HG02870 (cell line): ENCODE results near the gene SV2B.

Source experiments
- ATAC-seq: cut with Tn5 transposase; IDR thresholded peaks from one replicate; pipeline ENCODE4 v1.9.1; 2021; ENCODE audit warnings: mild to moderate bottlenecking, moderate library complexity; ENCODE audit not compliant: unreplicated experiment

SV2B gene

DNA sequence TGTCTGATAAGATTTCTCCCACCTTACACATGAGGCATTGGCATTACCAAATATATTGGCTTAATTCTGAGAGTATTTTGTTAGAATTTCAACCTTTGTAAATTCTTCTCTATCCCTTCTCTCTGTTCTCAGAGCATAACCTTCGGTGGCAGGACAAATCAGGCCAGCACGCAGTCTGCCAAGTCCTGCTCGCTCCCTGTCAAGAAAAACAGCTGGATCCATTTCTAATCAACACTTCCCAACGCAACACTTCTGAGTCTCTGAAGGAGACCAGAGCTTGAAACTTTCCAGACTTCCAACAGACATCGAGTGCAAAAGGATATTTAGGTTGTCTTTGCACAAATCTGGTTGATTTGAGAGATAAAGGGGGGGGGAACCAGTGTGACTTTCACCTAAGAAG, 125.7 kb downstream of the SV2B start:
- no peak for ATAC-seq

DNA sequence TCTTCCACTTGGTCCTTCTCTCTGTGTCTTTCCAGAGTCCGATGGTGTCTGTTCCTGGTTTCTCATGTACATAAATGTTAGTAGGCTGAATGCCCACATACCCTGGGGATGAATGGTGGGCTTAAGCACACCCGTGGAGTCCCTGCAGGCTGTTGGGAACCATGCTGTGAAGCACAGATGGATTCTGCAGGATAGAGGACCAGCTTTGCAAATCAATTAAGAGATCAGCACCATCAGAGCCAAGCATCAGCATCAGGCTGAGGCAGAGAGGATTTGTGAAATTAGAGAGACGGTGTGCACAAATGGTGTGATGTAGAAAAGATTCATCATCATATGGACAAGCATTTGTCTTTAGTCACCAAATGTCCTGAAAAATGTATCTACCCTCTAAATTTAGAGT, 127.1 kb downstream of the SV2B start:
- ATAC-seq = no peak

DNA sequence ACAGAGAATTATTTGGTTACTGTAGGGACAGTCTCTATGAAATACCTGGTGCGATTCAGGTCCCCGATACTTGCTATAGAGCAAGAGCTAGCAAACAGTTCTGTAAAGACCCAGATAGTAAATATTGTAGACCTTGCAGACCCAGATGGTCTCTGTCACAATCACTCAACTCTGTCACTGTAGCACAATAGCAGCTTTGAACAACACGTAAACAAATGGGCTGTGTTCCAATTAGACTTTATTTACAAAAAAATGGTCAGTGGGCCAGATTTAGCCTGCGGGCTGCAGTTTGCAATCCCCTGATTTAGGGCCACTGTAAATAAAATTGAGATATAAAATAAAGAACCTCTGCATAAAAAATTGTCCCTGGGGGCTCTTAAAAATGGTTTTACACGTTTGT, 127.7 kb downstream of the SV2B start:
- no peak for ATAC-seq

DNA sequence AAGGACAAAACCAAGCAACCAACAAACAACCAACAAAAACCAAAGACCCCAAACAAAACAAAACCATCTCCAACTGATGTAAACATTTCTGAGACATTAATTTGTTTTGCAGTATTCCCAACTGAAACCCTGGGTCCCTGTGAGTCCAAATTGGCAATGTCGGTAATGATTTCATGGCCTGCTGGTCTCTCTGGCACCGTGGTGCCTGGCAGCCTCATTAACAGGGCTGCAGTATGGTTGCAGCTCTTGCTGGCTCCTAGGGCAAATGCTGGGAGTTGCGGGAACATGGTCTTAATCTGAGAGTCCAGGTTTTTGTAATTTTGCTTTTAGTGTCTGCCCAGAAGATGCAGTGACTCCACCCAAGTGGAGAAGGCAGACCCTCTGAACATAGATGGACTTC, 128.3 kb downstream of the SV2B start:
- no peak for ATAC-seq

DNA sequence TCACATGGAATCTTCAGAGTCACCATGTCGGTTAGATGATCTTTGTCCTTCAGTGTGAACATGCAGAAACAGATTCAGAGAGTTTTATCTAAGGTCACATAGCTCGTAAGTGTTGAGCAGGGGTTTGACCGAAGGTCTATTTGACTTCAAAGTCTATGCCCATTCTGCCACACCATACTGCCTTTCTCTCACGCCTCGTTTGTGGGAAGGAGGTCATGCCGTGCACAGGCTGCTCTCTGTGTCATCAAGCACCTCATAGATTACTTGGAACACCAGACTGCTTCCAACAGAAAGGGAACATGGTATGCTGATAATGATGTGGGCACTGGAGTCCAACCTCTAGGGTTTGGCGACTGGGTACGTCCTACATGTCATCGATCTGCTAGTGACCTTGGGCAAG, 128.8 kb downstream of the SV2B start:
- ATAC-seq = no peak

GRCh38 chr15:91231703-91232102, 131.6 kb downstream of the SV2B start:
- no peak for ATAC-seq

- ATAC-seq = no peak
These were observed 134.7 kb downstream of the SV2B start for GRCh38 chr15:91234759-91235158.

DNA sequence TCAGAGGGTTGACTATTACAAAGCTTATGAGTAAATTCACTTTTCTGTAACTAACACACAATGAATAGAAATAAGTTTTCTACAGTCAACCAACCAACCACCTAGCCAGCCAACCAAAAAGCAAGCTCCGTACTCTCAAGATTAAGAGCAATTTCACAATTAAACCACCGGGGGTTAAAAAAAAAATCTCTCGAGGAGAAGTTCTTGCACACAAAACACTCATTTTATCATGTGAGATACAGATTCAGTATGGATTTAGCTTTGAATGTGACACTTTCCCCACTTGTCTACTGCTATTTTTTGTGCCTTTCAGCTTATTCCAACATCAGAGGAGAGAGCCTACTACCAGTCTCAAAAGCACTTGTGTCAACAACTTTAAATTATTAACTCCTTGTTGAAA, 135.3 kb downstream of the SV2B start:
- ATAC-seq = no peak

DNA sequence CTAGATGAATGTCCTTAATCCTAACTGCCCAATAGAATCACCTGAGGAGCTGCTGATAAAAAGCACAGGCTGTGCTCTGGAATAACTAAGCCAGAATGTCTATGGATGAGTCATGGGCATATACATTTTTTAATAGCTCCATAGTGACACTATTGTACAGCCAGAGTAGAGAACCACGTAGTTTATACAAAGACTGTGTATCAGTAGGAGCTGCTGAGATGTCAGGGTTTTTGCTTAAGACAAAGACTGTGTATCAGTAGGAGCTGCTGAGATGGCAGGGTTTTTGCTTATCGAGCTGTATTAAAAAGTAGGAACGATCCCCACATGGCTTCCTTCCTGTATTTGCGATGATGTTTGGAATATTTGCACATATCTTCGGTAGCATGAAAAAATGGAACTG, 137.4 kb downstream of the SV2B start:
- no peak for ATAC-seq

DNA sequence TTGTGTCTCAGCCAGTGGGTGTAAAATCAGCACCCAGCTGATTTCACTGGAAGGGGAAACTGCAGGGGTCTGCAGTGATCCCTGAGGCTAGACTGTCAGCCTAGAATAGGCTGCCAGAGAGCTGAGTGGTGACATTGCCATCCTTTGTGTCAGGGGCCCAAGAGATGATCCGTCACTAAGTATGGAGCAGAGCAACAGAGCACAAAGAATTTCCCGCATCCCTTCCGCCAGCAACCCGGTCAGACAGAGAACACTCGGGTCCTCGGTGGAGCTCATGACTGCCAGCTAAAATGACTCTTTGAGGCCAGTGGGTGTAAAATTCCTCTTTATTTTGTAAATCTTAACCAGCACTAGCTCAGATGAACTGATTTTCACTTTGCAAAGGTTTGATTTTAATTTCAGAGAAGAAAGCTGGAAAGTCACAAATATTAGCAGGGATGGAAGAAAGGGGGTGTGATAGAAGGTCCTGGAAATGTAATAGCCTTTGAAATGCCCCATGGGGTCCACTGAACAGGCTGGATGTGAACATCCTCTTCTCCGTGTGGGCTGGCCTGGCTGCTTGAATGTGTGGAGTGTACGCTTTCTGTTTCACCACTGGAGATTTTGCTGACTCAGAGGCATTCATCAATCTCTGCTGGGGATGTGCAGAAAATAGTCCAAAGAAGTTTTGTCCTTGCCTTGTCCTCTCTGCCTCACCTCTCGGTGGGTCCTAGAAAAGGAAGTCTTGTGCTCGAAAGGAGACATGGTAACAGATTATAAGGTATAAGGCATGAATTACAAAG, 138.8 kb downstream of the SV2B start:
- no peak for ATAC-seq

DNA sequence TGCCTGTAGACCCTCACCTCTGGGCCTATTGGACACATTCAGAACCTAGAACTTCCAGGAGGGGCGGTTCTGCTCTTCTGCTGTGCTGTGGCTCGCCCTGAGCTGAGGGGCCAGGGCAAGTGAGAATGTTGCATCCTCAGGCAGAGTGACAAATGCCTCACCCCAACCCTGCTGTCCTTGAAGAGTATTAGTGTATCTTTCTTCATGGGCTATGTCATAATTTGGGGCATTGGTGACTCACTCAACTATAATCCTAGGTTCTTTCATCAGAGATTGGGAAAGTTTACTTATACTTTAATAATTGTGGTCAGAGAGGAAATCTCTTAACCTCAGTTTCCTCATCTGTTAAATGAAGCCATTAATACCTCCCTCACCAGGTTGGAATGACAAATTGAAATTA, 143.8 kb downstream of the SV2B start:
- no peak for ATAC-seq

GRCh38 chr15:91244919-91245318, 144.9 kb downstream of the SV2B start:
- ATAC-seq = no peak

GRCh38 chr15:91246998-91247397, 146.9 kb downstream of the SV2B start:
- no peak for ATAC-seq

DNA sequence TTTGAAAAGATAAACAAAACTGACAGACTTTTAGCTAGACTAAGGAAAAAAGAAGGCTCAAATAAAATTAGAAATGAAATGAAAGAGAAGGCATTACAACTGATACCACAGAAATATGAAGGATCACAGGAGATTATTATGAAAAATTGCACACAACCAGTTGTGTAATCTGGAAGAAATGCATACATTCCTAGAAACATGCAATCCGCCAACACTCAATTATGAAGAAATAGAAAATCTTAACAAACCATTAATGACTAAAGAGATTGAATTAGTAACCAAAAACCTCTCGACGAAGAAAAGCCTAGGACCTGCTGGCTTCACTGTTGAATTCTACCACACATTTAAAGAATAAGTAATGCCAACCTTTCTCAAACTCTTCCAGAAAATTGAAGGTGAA, 149.5 kb downstream of the SV2B start:
- no peak for ATAC-seq

- no peak for ATAC-seq
These were observed 152.3 kb downstream of the SV2B start for GRCh38 chr15:91252322-91252721.

GRCh38 chr15:91252756-91253155, 152.7 kb downstream of the SV2B start:
- ATAC-seq = no peak

DNA sequence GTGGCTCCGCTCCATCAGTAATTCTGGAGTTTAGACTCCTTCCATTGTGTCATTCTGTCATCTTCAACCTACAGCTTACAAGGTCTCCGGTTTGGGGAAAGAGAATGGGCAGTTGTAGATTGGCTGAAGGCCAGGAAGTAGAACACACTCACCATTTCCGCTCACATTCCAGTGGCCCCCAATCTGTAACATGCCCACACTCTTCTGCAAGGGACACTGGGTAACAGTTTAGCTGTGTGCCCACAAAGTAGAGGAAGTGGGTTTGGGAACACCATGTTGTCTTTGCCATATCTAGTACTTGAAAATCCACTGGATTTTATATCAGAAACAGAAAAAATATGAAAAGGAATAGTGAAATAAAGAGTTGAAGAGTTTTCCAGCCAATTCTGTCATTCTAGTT, 153.5 kb downstream of the SV2B start:
- no peak for ATAC-seq

DNA sequence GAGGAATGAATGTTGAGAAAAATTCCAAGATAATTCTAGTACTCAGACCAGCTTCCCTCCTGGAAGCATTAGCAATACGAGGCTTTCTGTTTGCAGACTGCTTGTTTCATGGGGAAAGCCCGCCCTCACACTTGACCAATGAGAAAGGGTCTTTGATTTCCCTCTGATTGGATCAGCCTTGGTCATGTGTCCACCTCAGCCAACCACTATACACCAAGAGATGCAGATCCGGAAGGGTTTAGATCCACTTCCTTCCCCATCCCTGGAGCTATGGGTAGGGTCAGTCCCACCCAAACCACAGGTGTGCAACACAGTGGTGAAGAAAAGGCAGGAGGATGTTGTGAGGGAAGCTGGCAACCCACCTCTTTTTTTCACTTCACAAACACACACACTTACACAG, 154.7 kb downstream of the SV2B start:
- no peak for ATAC-seq

DNA sequence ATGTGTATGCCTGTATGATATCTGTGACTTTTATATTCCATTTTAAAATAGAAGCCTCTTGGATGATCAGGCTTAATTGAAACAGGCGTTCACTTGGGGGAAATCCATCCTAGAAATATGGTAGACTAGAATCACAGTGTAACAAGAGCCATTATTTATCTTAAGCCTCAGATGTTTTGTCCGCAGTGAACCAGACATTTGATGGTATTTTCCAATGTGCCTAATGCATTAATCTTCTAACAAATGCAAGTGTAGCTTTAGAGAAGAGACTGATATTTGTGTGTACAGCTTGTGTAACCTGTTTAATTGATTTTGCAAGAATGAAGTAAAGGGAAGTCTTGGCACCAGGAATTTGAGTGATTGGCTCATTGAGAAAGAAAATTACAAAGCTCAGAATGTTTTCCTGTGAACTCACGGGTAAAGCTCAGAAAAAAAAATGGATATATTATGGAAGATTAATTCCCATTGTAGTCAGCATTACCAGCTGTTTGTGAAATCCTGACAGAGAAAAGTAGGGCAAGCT, 155.7 kb downstream of the SV2B start:
- no peak for ATAC-seq

GRCh38 chr15:91257746-91258414, 157.8 kb downstream of the SV2B start:
- ATAC-seq = no peak

GRCh38 chr15:91258415-91258759, 158.3 kb downstream of the SV2B start:
- no peak for ATAC-seq

- no peak for ATAC-seq
These were observed 159.0 kb downstream of the SV2B start for GRCh38 chr15:91259077-91259476.

DNA sequence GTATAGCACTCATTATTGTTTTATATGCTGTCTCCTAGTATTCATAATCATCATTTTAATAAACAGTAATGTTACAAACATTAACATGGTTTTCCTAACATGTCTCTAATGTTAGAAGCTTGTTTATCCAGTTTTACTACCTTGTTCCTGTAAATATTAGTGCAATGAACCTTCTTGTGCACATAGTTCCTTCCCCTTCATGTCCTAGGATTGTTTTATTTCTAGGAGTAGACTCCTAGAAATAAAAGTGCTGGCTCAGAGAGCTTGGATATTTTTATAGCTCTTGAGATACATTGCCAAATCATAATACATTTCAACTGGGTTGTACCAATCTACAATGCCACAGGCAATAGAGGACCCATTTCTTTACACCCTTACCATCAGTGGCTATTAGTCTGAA, 161.3 kb downstream of the SV2B start:
- ATAC-seq = no peak
